GM18505 (cell line): ENCODE results near the gene CCDC144A.
"Not testable (repeated sequence)": the region's sequence is repeated elsewhere in the genome, so short reads cannot be mapped to it uniquely, and the experiment has no call there.

Experiments used
- ATAC-seq: cut with Tn5 transposase; IDR thresholded peaks from one replicate; pipeline ENCODE4 v1.9.1; 2021; ENCODE audit not compliant: unreplicated experiment

CCDC144A gene

GRCh38 chr17:16751924-16752287, 61.9 kb downstream of the CCDC144A start:
- not testable (repeated sequence) for ATAC-seq

- not testable (repeated sequence) for ATAC-seq
Observed at GRCh38 chr17:16757520-16757919, 67.5 kb downstream of the CCDC144A start.

GRCh38 chr17:16758177-16758576, 68.1 kb downstream of the CCDC144A start:
- not testable (repeated sequence) for ATAC-seq

- ATAC-seq, result not testable (repeated sequence)
Observed at GRCh38 chr17:16768290-16769175, 78.5 kb downstream of the CCDC144A start.

GRCh38 chr17:16772394-16773145, 82.5 kb downstream of the CCDC144A start:
- ATAC-seq, result not testable (repeated sequence)

GRCh38 chr17:16773146-16773522, 83.1 kb downstream of the CCDC144A start:
- ATAC-seq, result not testable (repeated sequence)

GRCh38 chr17:16787851-16788250, 97.8 kb downstream of the CCDC144A start:
- ATAC-seq, result not testable (repeated sequence)

GRCh38 chr17:16788889-16789536, 99.0 kb downstream of the CCDC144A start:
- not testable (repeated sequence) for ATAC-seq

GRCh38 chr17:16789622-16790021, 99.6 kb downstream of the CCDC144A start:
- ATAC-seq, result not testable (repeated sequence)

- ATAC-seq, result not testable (repeated sequence)
Observed at GRCh38 chr17:16790313-16790871, 100.4 kb downstream of the CCDC144A start.

- ATAC-seq, result not testable (repeated sequence)
Observed at GRCh38 chr17:16794215-16794614, 104.2 kb downstream of the CCDC144A start.

- not testable (repeated sequence) for ATAC-seq
Observed at GRCh38 chr17:16795894-16796293, 105.9 kb downstream of the CCDC144A start.

- not testable (repeated sequence) for ATAC-seq
Observed at GRCh38 chr17:16804851-16805250, 114.8 kb downstream of the CCDC144A start.

GRCh38 chr17:16806599-16806998, 116.6 kb downstream of the CCDC144A start:
- not testable (repeated sequence) for ATAC-seq

GRCh38 chr17:16807620-16808019, 117.6 kb downstream of the CCDC144A start:
- not testable (repeated sequence) for ATAC-seq

GRCh38 chr17:16810236-16810635, 120.2 kb downstream of the CCDC144A start:
- not testable (repeated sequence) for ATAC-seq

GRCh38 chr17:16812126-16812525, 122.1 kb downstream of the CCDC144A start:
- ATAC-seq, result not testable (repeated sequence)
